ENCODE data around the gene FOSL2.
A peak's percentile ranks its signal among the peaks of the same experiment; 100 is the strongest.

FOSL2 gene

GRCh38 chr2:28374331-28374730 is 18.3 kb upstream of the FOSL2 start:
- DNase-seq (ENCODE audit: low spot score): no peak

- no peak for DNase-seq (ENCODE audit: low spot score)
These were observed 17.4 kb upstream of the FOSL2 start for GRCh38 chr2:28375236-28375635.

GRCh38 chr2:28375742-28376631 is 16.7 kb upstream of the FOSL2 start:
- no peak for DNase-seq (ENCODE audit: low spot score)

- no peak for DNase-seq (ENCODE audit: low spot score)
These were observed 15.4 kb upstream of the FOSL2 start for GRCh38 chr2:28377195-28377816.

- DNase-seq (ENCODE audit: low spot score): no peak
These were observed 14.5 kb upstream of the FOSL2 start for GRCh38 chr2:28377984-28378678.

- no peak for DNase-seq (ENCODE audit: low spot score)
These were observed 13.7 kb upstream of the FOSL2 start for GRCh38 chr2:28378679-28379584.

GRCh38 chr2:28380219-28380618 is 12.4 kb upstream of the FOSL2 start:
- no peak for DNase-seq (ENCODE audit: low spot score)

- no peak for DNase-seq (ENCODE audit: low spot score)
These were observed 11.2 kb upstream of the FOSL2 start for GRCh38 chr2:28381225-28382180.

GRCh38 chr2:28382755-28383154 is 9.9 kb upstream of the FOSL2 start:
- no peak for DNase-seq (ENCODE audit: low spot score)

GRCh38 chr2:28387082-28387960 is 5.3 kb upstream of the FOSL2 start:
- no peak for DNase-seq (ENCODE audit: low spot score)

GRCh38 chr2:28389399-28390240 is 3.0 kb upstream of the FOSL2 start:
- DNase-seq (ENCODE audit: low spot score): no peak

- peak; percentile 85 for DNase-seq (ENCODE audit: low spot score)
These were observed 2.4 kb upstream of the FOSL2 start for GRCh38 chr2:28390241-28390745.

GRCh38 chr2:28390746-28391563 is 1.7 kb upstream of the FOSL2 start:
- DNase-seq (ENCODE audit: low spot score): peak; percentile 63

GRCh38 chr2:28391564-28392296 is 928 bp upstream of the FOSL2 start:
- DNase-seq (ENCODE audit: low spot score): peak; percentile 76

GRCh38 chr2:28393114-28393836 is 617 bp downstream of the FOSL2 start:
- peak; percentile 49 for DNase-seq (ENCODE audit: low spot score)

GRCh38 chr2:28394331-28394877 is 1.7 kb downstream of the FOSL2 start:
- DNase-seq (ENCODE audit: low spot score): no peak
